Endothelial cell of coronary artery (primary cell): ENCODE measurements around the gene SHROOM2. TPM values are rescaled to one million over a fixed set of nuclear protein-coding genes. Genes with fewer than 3 reads are reported as not detected.

Experiments
- total RNA-seq: library from RNA; depleted of rRNA; stranded (reverse); fragments of >200 nt; gene quantifications from 2 replicates; pipeline ENCODE4 v1.2.3, GENCODE V29; 2014

Gene SHROOM2, protein sequence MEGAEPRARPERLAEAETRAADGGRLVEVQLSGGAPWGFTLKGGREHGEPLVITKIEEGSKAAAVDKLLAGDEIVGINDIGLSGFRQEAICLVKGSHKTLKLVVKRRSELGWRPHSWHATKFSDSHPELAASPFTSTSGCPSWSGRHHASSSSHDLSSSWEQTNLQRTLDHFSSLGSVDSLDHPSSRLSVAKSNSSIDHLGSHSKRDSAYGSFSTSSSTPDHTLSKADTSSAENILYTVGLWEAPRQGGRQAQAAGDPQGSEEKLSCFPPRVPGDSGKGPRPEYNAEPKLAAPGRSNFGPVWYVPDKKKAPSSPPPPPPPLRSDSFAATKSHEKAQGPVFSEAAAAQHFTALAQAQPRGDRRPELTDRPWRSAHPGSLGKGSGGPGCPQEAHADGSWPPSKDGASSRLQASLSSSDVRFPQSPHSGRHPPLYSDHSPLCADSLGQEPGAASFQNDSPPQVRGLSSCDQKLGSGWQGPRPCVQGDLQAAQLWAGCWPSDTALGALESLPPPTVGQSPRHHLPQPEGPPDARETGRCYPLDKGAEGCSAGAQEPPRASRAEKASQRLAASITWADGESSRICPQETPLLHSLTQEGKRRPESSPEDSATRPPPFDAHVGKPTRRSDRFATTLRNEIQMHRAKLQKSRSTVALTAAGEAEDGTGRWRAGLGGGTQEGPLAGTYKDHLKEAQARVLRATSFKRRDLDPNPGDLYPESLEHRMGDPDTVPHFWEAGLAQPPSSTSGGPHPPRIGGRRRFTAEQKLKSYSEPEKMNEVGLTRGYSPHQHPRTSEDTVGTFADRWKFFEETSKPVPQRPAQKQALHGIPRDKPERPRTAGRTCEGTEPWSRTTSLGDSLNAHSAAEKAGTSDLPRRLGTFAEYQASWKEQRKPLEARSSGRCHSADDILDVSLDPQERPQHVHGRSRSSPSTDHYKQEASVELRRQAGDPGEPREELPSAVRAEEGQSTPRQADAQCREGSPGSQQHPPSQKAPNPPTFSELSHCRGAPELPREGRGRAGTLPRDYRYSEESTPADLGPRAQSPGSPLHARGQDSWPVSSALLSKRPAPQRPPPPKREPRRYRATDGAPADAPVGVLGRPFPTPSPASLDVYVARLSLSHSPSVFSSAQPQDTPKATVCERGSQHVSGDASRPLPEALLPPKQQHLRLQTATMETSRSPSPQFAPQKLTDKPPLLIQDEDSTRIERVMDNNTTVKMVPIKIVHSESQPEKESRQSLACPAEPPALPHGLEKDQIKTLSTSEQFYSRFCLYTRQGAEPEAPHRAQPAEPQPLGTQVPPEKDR (N-terminal part only)
- total RNA-seq = 5.4 and 5.7 TPM in 2 replicates

GRCh38 chrX:9785944-9786797 is at the start of gene SHROOM2:
TSS of gene SHROOM2 (plus strand) at chrX:9786429. CDS start at chrX:9786546, 117 bp downstream.

DNA sequence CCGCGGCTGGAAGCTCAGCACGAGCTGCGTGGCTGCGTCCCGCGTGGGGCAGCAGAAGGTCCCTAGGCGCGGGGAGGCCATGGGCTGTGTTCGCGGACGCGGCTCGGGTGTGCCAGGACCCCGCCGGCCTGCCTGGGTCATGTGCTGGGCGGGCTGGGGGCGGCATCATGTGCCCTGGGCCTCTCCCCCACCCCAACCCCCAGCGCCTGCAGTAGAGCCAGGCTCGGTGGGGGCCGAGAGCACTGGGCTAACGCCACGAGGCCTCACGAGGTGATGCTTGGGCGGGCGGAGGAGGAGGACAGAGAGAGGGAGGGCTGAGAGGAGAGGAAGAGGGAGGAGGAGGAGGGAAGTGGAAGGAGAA is 20.5 kb upstream of the SHROOM2 start, which contains the start of gene GPR143:
TSS of gene GPR143 (minus strand) at position 111 of the 361 bp plus-strand sequence. CDS start at position 81, 30 bp downstream.

DNA sequence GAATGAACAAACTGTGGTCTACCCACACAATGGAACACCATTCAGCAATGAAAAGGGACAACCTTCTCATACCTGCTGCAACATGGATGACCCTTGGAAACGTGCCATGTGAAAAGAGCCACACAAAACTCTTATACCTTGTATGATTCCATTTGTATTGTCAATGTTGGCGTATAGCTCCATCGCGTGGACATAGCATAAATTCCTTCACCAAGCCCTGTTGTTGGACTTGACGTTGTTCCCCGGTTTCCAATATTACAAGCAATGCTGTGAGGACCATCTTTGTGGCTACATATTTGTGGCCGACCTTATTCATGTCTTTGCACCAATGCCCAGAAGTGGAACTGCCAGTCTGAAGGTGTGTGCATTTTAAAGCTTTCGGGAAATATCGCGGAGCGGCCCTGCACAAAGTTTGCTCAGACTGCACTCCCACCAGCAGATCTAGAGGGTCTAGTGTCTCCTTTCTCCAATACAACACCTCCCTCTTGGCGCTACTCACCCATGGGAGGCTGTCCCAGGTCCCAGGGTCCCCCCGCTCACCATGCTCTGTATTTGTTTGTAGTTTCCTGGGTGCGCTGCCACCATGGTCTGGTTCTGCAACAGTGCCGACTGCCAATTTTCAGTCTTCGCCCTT is 180.7 kb downstream of the SHROOM2 start, which contains the start of gene CLDN34:
TSS of gene CLDN34 (plus strand) at position 584 of the 634 bp plus-strand sequence. CDS start at position 584, 0 bp downstream.

Other genes with a start within 250 kb of the SHROOM2 start
- 2.6 and 3.1 TPM in 2 replicates for gene GPR143, start 20.6 kb upstream of the SHROOM2 start, total RNA-seq
- 0.09 TPM in 1 of 2 replicates, not detected in the other for gene CLDN34, start 180.9 kb downstream of the SHROOM2 start, total RNA-seq